ENCODE results near the gene TNS2.

- TF ChIP-seq CTCF (IDR thresholded peaks at IDR 0.05 in 2 of 3, conservative IDR thresholded peaks at IDR 0.05 in 1 of 3; ENCODE audit: insufficient read depth in 2 of 3, low read depth in 1 of 3, low read length in 3 of 3) (no peak), REST (IDR thresholded peaks at IDR 0.05; ENCODE audit: borderline replicate concordance) (no peak), REST (CRISPR knock-in tag; IDR thresholded peaks at IDR 0.05; ENCODE audit: low read depth) (no peak), KLF10 (CRISPR knock-in tag; IDR thresholded peaks at IDR 0.05) (no peak), XRCC5 (IDR thresholded peaks at IDR 0.05; ENCODE audit: low read depth, low read length) (no peak), TAF1 (IDR thresholded peaks at IDR 0.05; ENCODE audit: control insufficient read depth, extremely low read depth, insufficient read depth, low read length, severe bottlenecking) (no peak), HDGF (IDR thresholded peaks at IDR 0.05) (no peak), POLR2A (conservative IDR thresholded peaks at IDR 0.05) (no peak), RBM39 (optimal IDR thresholded peaks at IDR 0.05; ENCODE audit: low read depth, low read length) (no peak), ZBTB1 (CRISPR knock-in tag; IDR thresholded peaks at IDR 0.05; ENCODE audit: borderline replicate concordance, low read depth) (no peak), MXI1 (IDR thresholded peaks at IDR 0.05; ENCODE audit: low read depth, low read length) (no peak), CAMTA2 (CRISPR knock-in tag; conservative IDR thresholded peaks at IDR 0.05) (no peak)
Measured at GRCh38 chr12:53051881-53052412, 2.1 kb downstream of the TNS2 start.
